Hair follicular keratinocyte (primary cell): ENCODE results near the gene GEMIN2. TPM values are rescaled to one million over a fixed set of nuclear protein-coding genes. Genes with fewer than 3 reads are reported as not detected.

Source experiments
- total RNA-seq: library from RNA; depleted of rRNA; stranded (reverse); fragments of >200 nt; gene quantifications from 2 replicates; pipeline ENCODE4 v1.2.3, GENCODE V29; 2015

GEMIN2 gene, protein sequence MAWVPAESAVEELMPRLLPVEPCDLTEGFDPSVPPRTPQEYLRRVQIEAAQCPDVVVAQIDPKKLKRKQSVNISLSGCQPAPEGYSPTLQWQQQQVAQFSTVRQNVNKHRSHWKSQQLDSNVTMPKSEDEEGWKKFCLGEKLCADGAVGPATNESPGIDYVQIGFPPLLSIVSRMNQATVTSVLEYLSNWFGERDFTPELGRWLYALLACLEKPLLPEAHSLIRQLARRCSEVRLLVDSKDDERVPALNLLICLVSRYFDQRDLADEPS
- total RNA-seq = 37.5 and 55.2 TPM in 2 replicates

DNA sequence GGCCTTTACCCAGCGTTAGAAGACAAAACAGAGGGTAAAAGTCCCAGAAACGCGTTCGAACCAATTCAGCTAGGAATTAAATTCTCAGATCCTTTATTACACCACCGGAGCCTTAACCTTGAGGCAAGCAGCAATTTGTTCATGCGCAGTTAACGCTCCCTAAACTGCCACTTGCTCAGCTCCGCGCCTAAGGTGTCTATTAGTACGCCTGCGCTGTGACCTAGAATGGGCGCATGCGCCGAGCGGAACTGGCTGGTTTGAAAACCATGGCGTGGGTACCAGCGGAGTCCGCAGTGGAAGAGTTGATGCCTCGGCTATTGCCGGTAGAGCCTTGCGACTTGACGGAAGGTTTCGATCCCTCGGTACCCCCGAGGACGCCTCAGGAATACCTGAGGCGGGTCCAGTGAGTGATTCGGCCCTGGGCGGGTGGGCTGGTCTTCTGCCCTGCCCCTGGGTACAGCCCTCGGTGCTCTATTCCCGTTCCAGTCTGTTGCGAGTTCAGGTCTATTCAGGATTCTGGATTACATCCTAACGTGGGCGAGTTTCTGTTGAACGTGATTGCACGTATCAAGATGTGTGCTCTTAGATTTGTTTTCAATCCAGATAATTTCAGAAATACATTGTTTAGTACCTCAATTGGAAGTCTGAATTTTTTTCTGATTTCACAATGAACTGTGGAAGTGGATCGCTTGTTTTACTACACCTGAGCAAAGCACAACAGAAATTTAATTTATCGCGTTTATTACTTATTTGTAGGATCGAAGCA lies at the start of gene GEMIN2:
TSS of gene GEMIN2 (plus strand) at position 251 of the 766 bp plus-strand sequence. CDS start at position 267, 16 bp downstream.

DNA sequence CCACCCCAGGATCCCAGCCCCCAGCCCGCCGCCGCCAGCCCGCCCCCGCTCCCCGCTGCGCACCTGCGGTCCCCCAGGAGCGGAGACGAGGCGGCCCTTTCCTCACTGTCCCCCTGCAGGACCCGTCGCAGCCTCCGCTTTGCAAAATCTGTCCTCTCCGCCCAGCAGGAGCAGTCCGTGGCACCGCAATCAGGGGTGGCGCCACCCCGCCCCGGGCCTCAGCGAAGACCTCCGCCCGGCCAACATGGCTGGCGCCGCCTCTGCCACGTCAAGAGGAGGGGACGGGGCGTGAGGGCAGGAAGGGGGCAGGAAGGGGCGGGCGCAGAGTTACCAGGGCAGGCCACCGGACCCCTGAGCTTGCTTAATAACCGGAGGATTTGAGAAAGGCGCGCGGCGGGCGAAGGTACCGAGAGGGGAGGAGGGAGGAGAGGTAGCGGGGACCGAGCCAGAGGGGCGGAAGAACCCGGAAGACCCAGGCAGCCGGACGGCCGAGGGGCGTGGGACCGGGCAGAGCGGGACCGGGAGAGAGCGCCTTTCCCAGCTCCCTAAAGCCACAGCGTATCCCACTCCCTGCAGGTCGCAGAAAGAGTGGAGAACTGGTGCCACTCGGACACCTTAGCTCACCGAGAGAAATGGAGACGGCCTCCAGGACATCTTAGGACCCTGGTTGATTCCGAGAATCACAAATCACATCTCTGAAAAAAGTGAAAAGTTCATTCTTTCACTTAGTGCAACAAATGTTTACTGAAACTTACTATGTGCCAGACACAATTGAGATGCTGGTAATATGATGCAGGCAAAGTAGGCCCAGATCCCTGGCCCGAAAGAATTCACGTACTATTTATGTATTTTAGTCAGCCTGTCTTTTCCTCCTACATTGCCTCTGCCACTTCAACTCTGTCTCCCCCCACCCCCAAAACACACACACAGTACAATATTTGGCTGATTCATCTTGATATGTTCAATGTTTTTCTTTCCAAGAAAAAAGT lies 10.9 kb upstream of the GEMIN2 start, which contains the start of gene SEC23A:
TSS of gene SEC23A (minus strand) at position 267 of the 989 bp plus-strand sequence. CDS start 7,117 bp downstream, outside the sequence.

DNA sequence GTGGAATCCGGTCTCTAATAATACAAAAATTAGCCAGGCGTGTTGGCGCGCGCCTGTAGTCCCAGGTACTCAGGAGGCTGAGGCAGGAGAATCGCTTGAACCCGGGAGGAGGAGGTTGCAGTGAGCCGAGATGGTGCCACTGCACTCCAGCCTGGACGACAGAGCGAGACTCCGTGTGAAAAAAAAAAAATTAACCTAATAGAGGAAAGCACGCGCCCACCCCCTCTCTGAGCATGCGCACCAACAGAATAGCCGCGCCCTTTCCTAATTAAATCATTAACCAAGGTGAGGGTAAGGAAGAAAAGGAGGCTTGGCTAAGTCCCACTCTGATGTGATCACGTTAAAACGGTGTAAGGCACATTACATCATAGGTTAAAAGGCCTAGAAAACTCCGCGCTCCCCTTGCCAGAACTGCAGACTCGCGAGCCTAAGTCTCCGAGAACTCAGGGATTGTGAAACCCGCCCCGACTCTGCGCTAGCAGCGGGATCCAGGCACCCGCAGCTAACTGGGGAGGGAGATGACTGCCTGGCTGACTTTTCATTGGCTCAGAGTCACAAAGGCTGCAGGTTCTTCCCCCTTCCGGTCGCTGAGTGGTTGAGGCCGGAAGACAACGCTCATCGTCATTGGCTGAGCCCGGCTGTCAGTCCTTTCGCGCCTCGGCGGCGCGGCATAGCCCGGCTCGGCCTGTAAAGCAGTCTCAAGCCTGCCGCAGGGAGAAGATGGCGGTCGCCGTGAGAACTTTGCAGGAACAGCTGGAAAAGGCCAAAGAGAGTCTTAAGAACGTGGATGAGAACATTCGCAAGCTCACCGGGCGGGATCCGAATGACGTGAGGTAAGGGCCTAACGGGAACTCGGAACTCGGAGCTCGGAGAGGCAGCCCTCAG lies 60.7 kb downstream of the GEMIN2 start, which contains the start of gene PNN:
TSS of gene PNN (plus strand) at position 695 of the 885 bp plus-strand sequence. CDS start at position 721, 26 bp downstream.

Other genes starting within 250 kb of the GEMIN2 start
- gene SEC23A, start 11.1 kb upstream of the GEMIN2 start, total RNA-seq = 80.5 and 85.4 TPM in 2 replicates
- gene TRAPPC6B, start 56.0 kb downstream of the GEMIN2 start, total RNA-seq = 13.3 and 16.0 TPM in 2 replicates
- gene PNN, start 60.9 kb downstream of the GEMIN2 start, total RNA-seq = 15.2 and 20.5 TPM in 2 replicates
- 15.3 and 19.8 TPM in 2 replicates for gene MIA2, start 119.6 kb downstream of the GEMIN2 start, total RNA-seq